GM19324 (cell line): ENCODE results near the gene RNU6-9.
"Not testable (repeated sequence)": the region's sequence is repeated elsewhere in the genome, so short reads cannot be mapped to it uniquely, and the experiment has no call there.

ENCODE experiments used
- ATAC-seq: cut with Tn5 transposase; IDR thresholded peaks from one replicate; pipeline ENCODE4 v1.9.1; 2021; ENCODE audit warnings: mild to moderate bottlenecking, moderate library complexity; ENCODE audit not compliant: unreplicated experiment, low FRiP score

RNU6-9 gene

GRCh38 chr19:892894-893689 lies at the start of gene RNU6-9, which contains the start of gene MED16:
RNU6-9 (plus strand) TSS chr19:893484.
MED16 (minus strand) TSS chr19:893187; CDS start chr19:891131, 2,056 bp downstream.
- ATAC-seq = peak; percentile 84

GRCh38 chr19:843836-844545 lies 49.3 kb upstream of the RNU6-9 start:
- no peak for ATAC-seq

GRCh38 chr19:844546-844971 lies 48.7 kb upstream of the RNU6-9 start:
- ATAC-seq = no peak

GRCh38 chr19:845707-846521 lies 47.4 kb upstream of the RNU6-9 start:
- ATAC-seq = no peak

- ATAC-seq = no peak
Measured at GRCh38 chr19:848386-848921, 44.8 kb upstream of the RNU6-9 start.

- not testable (repeated sequence) for ATAC-seq
Measured at GRCh38 chr19:849195-849594, 44.1 kb upstream of the RNU6-9 start.

GRCh38 chr19:850221-850978 lies 42.9 kb upstream of the RNU6-9 start:
- ATAC-seq = no peak

- no peak for ATAC-seq
Measured at GRCh38 chr19:850979-851335, 42.3 kb upstream of the RNU6-9 start.

- ATAC-seq = no peak
Measured at GRCh38 chr19:852136-853013, 40.9 kb upstream of the RNU6-9 start, which contains the start of gene ELANE. ELANE (plus strand) TSS chr19:852303; CDS start chr19:852329, 26 bp downstream.

GRCh38 chr19:853014-853585 lies 40.2 kb upstream of the RNU6-9 start:
- ATAC-seq = no peak

- not testable (repeated sequence) for ATAC-seq
Measured at GRCh38 chr19:853614-854220, 39.6 kb upstream of the RNU6-9 start.

GRCh38 chr19:854549-854948 lies 38.7 kb upstream of the RNU6-9 start:
- ATAC-seq = no peak

- ATAC-seq = no peak
Measured at GRCh38 chr19:855142-855541, 38.1 kb upstream of the RNU6-9 start.

GRCh38 chr19:855566-856120 lies 37.6 kb upstream of the RNU6-9 start:
- ATAC-seq = no peak

GRCh38 chr19:858284-858683 lies 35.0 kb upstream of the RNU6-9 start:
- ATAC-seq = no peak

- no peak for ATAC-seq
Measured at GRCh38 chr19:858868-859843, 34.1 kb upstream of the RNU6-9 start, which contains the start of gene CFD. CFD (plus strand) TSS chr19:859664; CDS start chr19:859690, 26 bp downstream.
